Peyer's patch (tissue), 4 donors: ENCODE results near the gene LDLRAD4. TPM values are rescaled to one million over a fixed set of nuclear protein-coding genes. Genes with fewer than 3 reads are reported as not detected.

Experiments
- DNase-seq, 3 donors: peaks; one replicate each; pipeline ENCODE4 v3.0.0-alpha.2; 2017 to 2019
- H3K27ac ChIP-seq, 4 donors: fragments of 200-600 bp; sonication (generic); one replicate each; pipeline ENCODE4 v1.5.1; 2016 to 2019
- H3K27me3 ChIP-seq, 2 donors: fragments of 200-600 bp; sonication (generic); one replicate each; pipeline ENCODE4 v1.5.1; 2019
- H3K36me3 ChIP-seq, 3 donors: fragments of 200-600 bp; sonication (generic); one replicate each; pipeline ENCODE4 v1.5.1; 2016 to 2019
- H3K4me1 ChIP-seq, 4 donors: fragments of 200-600 bp; sonication (generic); one replicate each; pipeline ENCODE4 v1.5.1; 2016 to 2019
- H3K4me3 ChIP-seq, 4 donors: fragments of 200-600 bp; sonication (generic); 1 replicate in 3 of 4; 2 replicates in 1 of 4; pipeline ENCODE4 v1.5.1; 2016 to 2019; ENCODE audit warnings: mild to moderate bottlenecking in 1 of 4
- H3K9me3 ChIP-seq, 4 donors: fragments of 200-600 bp; sonication (generic); one replicate each; pipeline ENCODE4 v1.5.1; 2016 to 2019; ENCODE audit warnings: mild to moderate bottlenecking in 1 of 4
- POLR2A ChIP-seq, 2 donors: fragments of 450-650 bp; IDR thresholded peaks; one replicate each; pipeline ENCODE4 v1.5.1; 2017; ENCODE audit warnings: antibody characterized with exemption in 2 of 2, mild to moderate bottlenecking in 2 of 2, moderate library complexity in 2 of 2
- total RNA-seq, 4 donors: library from RNA; depleted of rRNA; stranded (reverse); fragments of >200 nt; gene quantifications; one replicate each; pipeline ENCODE4 v1.1.0, GENCODE V29; 2016
- TF ChIP-seq, protein P1 (sequence below), 6 experiments: fragments of 450-650 bp in 4 of 6; fragments of 200-600 bp in 2 of 6; sonication (generic) in 1 of 6; IDR thresholded peaks; one replicate each; pipeline ENCODE4 v1.5.1; 2017 to 2019; ENCODE audit warnings: antibody characterized with exemption in 6 of 6, mild to moderate bottlenecking in 3 of 6, moderate library complexity in 1 of 6

Gene LDLRAD4
- total RNA-seq, 4 donors from 2014 or later: 24.8 to 128 (median 50.0) TPM

GRCh38 chr18:13398631-13399030 is 180.1 kb downstream of the LDLRAD4 start:
- no peaks in the 10 kb centered on the region for H3K9me3 ChIP-seq
- no peak overlapping the region for H3K4me3 ChIP-seq
- no peaks in the 10 kb centered on the region for H3K27me3 ChIP-seq
- no peak overlapping the region for H3K27ac ChIP-seq
- TF ChIP-seq POLR2A (IDR thresholded peaks at IDR 0.05): no peak
- TF ChIP-seq, protein P1, sequence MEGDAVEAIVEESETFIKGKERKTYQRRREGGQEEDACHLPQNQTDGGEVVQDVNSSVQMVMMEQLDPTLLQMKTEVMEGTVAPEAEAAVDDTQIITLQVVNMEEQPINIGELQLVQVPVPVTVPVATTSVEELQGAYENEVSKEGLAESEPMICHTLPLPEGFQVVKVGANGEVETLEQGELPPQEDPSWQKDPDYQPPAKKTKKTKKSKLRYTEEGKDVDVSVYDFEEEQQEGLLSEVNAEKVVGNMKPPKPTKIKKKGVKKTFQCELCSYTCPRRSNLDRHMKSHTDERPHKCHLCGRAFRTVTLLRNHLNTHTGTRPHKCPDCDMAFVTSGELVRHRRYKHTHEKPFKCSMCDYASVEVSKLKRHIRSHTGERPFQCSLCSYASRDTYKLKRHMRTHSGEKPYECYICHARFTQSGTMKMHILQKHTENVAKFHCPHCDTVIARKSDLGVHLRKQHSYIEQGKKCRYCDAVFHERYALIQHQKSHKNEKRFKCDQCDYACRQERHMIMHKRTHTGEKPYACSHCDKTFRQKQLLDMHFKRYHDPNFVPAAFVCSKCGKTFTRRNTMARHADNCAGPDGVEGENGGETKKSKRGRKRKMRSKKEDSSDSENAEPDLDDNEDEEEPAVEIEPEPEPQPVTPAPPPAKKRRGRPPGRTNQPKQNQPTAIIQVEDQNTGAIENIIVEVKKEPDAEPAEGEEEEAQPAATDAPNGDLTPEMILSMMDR (IDR thresholded peaks at IDR 0.05): no peak
- peaks cover 0 to 5% (median 0%) of the 10 kb centered on the region in 4 donors for H3K4me1 ChIP-seq
- no peak for DNase-seq
- H3K36me3 ChIP-seq: peaks cover 0 to 5% (median 0%) of the 10 kb centered on the region in 3 donors

DNA sequence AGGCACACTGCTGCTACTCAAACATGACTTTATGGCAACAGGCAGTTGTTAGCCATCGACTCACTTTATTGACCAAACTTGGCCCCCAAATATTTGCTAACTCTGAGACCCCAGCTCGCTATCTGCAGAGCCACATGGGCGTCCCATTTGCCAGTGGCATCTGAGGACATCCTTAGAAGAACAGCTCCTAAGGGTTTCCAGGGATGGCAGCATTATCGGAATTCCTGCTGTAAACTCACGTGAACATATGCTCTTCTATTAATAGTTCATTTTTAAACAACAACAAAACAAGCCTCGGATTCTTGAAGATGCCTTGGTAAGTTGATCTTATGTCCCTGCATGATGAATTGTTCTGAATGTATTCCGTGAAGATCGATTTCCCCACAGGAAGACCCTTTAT is 181.0 kb downstream of the LDLRAD4 start:
- no peak overlapping the region for H3K4me3 ChIP-seq
- H3K27me3 ChIP-seq: no peaks in the 10 kb centered on the region
- H3K9me3 ChIP-seq: no peaks in the 10 kb centered on the region
- peaks cover 0 to 4% (median 0%) of the 10 kb centered on the region in 4 donors for H3K4me1 ChIP-seq
- no peak overlapping the region for H3K27ac ChIP-seq
- peaks cover 0 to 5% (median 0%) of the 10 kb centered on the region in 3 donors for H3K36me3 ChIP-seq
- DNase-seq: no peak
- TF ChIP-seq, protein P1 (IDR thresholded peaks at IDR 0.05): no peak
- TF ChIP-seq POLR2A (IDR thresholded peaks at IDR 0.05): no peak

DNA sequence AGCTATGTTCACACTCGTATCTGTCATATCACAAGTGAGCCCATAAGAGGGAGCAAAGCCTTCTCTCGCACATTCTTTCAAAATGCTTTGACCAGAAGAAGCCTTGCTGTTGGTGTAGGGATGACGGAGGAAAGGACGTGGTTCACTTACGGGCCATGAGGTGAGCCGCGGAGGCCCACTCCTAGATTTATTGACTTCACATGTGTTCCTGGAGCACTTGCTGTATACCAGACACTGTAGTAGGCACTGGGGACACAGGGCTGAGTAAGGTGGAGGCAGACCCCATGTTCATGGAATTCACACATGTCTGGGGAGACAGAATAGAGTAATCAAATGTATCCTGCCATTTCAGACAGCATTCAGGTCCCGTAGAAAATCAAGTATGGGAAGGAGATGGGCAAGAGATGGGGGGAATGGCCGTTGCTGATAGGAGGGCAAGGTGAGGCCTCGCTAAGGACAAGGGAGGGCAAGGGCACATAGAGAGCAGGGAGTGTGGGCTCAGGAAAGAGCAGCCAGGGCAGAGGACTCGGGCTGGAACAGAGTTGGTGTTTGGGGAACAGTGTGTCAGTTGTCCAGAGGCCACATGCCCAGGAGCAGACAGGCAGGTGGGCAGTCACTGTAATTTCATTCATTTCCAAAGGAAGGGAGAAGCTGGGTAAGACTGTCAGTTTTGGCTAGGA is 182.2 kb downstream of the LDLRAD4 start:
- Histone ChIP-seq H3K27ac (no peak overlapping the region), H3K36me3 (peaks cover 0 to 5% (median 0%) of the 10 kb centered on the region in 3 donors), H3K9me3 (no peaks in the 10 kb centered on the region), H3K4me3 (no peak overlapping the region), H3K4me1 (no peaks in the 10 kb centered on the region), H3K27me3 (no peaks in the 10 kb centered on the region)
- no peak for DNase-seq
- TF ChIP-seq, protein P1 (IDR thresholded peaks at IDR 0.05): no peak
- TF ChIP-seq POLR2A (IDR thresholded peaks at IDR 0.05): no peak

GRCh38 chr18:13401404-13401803 is 182.8 kb downstream of the LDLRAD4 start:
- Histone ChIP-seq H3K9me3 (no peaks in the 10 kb centered on the region), H3K36me3 (peaks cover 0 to 5% (median 0%) of the 10 kb centered on the region in 3 donors), H3K27ac (no peak overlapping the region), H3K27me3 (no peaks in the 10 kb centered on the region), H3K4me1 (no peaks in the 10 kb centered on the region), H3K4me3 (no peak overlapping the region)
- no peak for TF ChIP-seq POLR2A (IDR thresholded peaks at IDR 0.05)
- TF ChIP-seq, protein P1 (IDR thresholded peaks at IDR 0.05): no peak
- DNase-seq: no peak

GRCh38 chr18:13401826-13402225 is 183.3 kb downstream of the LDLRAD4 start:
- TF ChIP-seq, protein P1 (IDR thresholded peaks at IDR 0.05): no peak
- no peak for TF ChIP-seq POLR2A (IDR thresholded peaks at IDR 0.05)
- H3K9me3 ChIP-seq: no peaks in the 10 kb centered on the region
- no peaks in the 10 kb centered on the region for H3K27me3 ChIP-seq
- H3K36me3 ChIP-seq: peaks cover 0 to 5% (median 0%) of the 10 kb centered on the region in 3 donors
- no peaks in the 10 kb centered on the region for H3K4me1 ChIP-seq
- H3K4me3 ChIP-seq: no peak overlapping the region
- no peak for DNase-seq
- no peak overlapping the region for H3K27ac ChIP-seq
